WTC11 (cell line): Measurements from ENCODE around the gene ADAMTS19. TPM values are rescaled to one million over a fixed set of nuclear protein-coding genes. Genes with fewer than 3 reads are reported as not detected.

ENCODE experiments used
- ATAC-seq: fragments of 200-7000 bp; cut with Tn5 transposase; 2 replicates; pipeline ENCODE4 v1.10.0; 2021; ENCODE audit warnings: mild to moderate bottlenecking, moderate library complexity
- CTCF ChIA-PET: fragments of 300-600 bp; sonication (Branson Sonifier 250); formaldehyde crosslinking; loops from one replicate; lab custom pipeline; 2021; ENCODE audit warnings: antibody characterized with exemption; lab: Charles Lee
- POLR2A ChIA-PET: fragments of 350-600 bp; sonication (Branson Sonifier 250); formaldehyde crosslinking; loops from one replicate; lab custom pipeline; 2021; ENCODE audit warnings: antibody characterized with exemption; lab: Charles Lee
- DNase-seq: peaks from one replicate; pipeline ENCODE4 v3.0.0; 2021; ENCODE audit warnings: low spot score
- H3K27ac Mint-ChIP-seq: 2 replicates; pipeline ENCODE4 v1.8.0; 2021; ENCODE audit warnings: mixed read lengths
- H3K27me3 Mint-ChIP-seq: 2 replicates; pipeline ENCODE4 v1.8.0; 2021; ENCODE audit warnings: low read depth, mild to moderate bottlenecking, moderate library complexity, mixed read lengths
- H3K36me3 Mint-ChIP-seq: 2 replicates; pipeline ENCODE4 v1.8.0; 2021; ENCODE audit warnings: mixed read lengths
- H3K4me1 Mint-ChIP-seq: 2 replicates; pipeline ENCODE4 v1.8.0; 2022; ENCODE audit warnings: mixed read lengths
- H3K4me3 Mint-ChIP-seq: 2 replicates; pipeline ENCODE4 v1.8.0; 2021; ENCODE audit warnings: mild to moderate bottlenecking, moderate library complexity, mixed read lengths
- H3K9me3 Mint-ChIP-seq: 2 replicates; pipeline ENCODE4 v1.8.0; 2021; ENCODE audit warnings: mixed read lengths
- AR ChIP-seq: fragments of 250-450 bp; sonication (Bioruptor Pico); IDR thresholded peaks from 2 replicates; pipeline ENCODE4 v1.9.0; 2021; ENCODE audit warnings: mild to moderate bottlenecking
- ATF2 ChIP-seq: sonication (generic); formaldehyde crosslinking; IDR thresholded peaks from 2 replicates; pipeline ENCODE4 v1.8.1; 2022; ENCODE audit warnings: low read depth, missing genetic modification reagents, borderline replicate concordance
- CREB1 ChIP-seq: sonication (generic); formaldehyde crosslinking; IDR thresholded peaks from 2 replicates; pipeline ENCODE4 v1.8.0; 2023; ENCODE audit warnings: mild to moderate bottlenecking, missing genetic modification reagents
- IRF1 ChIP-seq: sonication (generic); formaldehyde crosslinking; IDR thresholded peaks from 2 replicates; pipeline ENCODE4 v1.8.0; 2023; ENCODE audit warnings: missing genetic modification reagents
- NR3C1 ChIP-seq: sonication (generic); formaldehyde crosslinking; conservative IDR thresholded peaks from 2 replicates; pipeline ENCODE4 v1.8.1; 2023; ENCODE audit warnings: low read depth, mild to moderate bottlenecking, missing genetic modification reagents
- PREB ChIP-seq: sonication (generic); formaldehyde crosslinking; IDR thresholded peaks from 2 replicates; pipeline ENCODE4 v1.8.1; 2022; ENCODE audit warnings: mild to moderate bottlenecking, missing genetic modification reagents, moderate library complexity, borderline replicate concordance
- PRRX2 ChIP-seq: fragments of 250-450 bp; sonication (Bioruptor Pico); IDR thresholded peaks from 2 replicates; pipeline ENCODE4 v1.8.0; 2021; ENCODE audit warnings: mild to moderate bottlenecking
- TCF7 ChIP-seq: sonication (generic); formaldehyde crosslinking; IDR thresholded peaks from 2 replicates; pipeline ENCODE4 v1.8.0; 2022; ENCODE audit warnings: mild to moderate bottlenecking, low read depth, missing genetic modification reagents, moderate library complexity
- TEAD1 ChIP-seq: sonication (generic); formaldehyde crosslinking; IDR thresholded peaks from 2 replicates; pipeline ENCODE4 v1.8.0; 2022; ENCODE audit warnings: mild to moderate bottlenecking, missing genetic modification reagents
- ZNF425 ChIP-seq: fragments of 250-450 bp; sonication (Bioruptor Pico); conservative IDR thresholded peaks from 2 replicates; pipeline ENCODE4 v1.9.0; 2021; ENCODE audit warnings: mild to moderate bottlenecking
- total RNA-seq: library from RNA; stranded (reverse); gene quantifications from 3 replicates; pipeline ENCODE4 v1.2.3, GENCODE V29; 2021

ADAMTS19 gene
- total RNA-seq, 1 experiment from 2014 or later: 28.0 TPM

- TF ChIP-seq IRF1 (CRISPR knock-in tag) (no peak), CREB1 (CRISPR knock-in tag) (no peak)
Observed at GRCh38 chr5:129459777-129460671, at the start of gene ADAMTS19 (continued).

GRCh38 chr5:129410488-129410887, 49.6 kb upstream of the ADAMTS19 start:
- Mint-ChIP-seq H3K4me1 (peaks cover 25% of the 10 kb centered on the region), H3K36me3 (peaks cover 4% of the 10 kb centered on the region; the same call in 1 of the 2 replicates), H3K4me3 (no peak overlapping the region), H3K9me3 (peaks cover 13% of the 10 kb centered on the region), H3K27me3 (peaks cover 6% of the 10 kb centered on the region), H3K27ac (no peak overlapping the region)
- ChIA-PET CTCF (interaction anchor here (0.7 to 1.7 kb wide), 2 partner anchors 10 to 51 kb away, joined by 4 read pairs; no protein-coding TSS in a partner anchor), POLR2A (interaction anchor here (0.6 kb wide), 1 partner anchor 613 kb away, joined by 3 read pairs; no protein-coding TSS in a partner anchor)
- ATAC-seq: peak; percentile 95
- TF ChIP-seq NR3C1 (CRISPR knock-in tag) (no peak), PREB (CRISPR knock-in tag) (no peak), TEAD1 (CRISPR knock-in tag) (peak; percentile 19; the same call in 1 of the 2 replicates), TCF7 (CRISPR knock-in tag) (no peak), PRRX2 (CRISPR knock-in tag) (no peak)
- DNase-seq: peak; percentile 19

- Mint-ChIP-seq H3K4me3 (no peak overlapping the region), H3K9me3 (peaks cover 19% of the 10 kb centered on the region), H3K27me3 (peaks cover 6% of the 10 kb centered on the region), H3K36me3 (peaks cover 8% of the 10 kb centered on the region; the same call in 1 of the 2 replicates), H3K27ac (no peak overlapping the region), H3K4me1 (peaks cover 25% of the 10 kb centered on the region)
- TF ChIP-seq ZNF425 (CRISPR knock-in tag) (no peak), AR (CRISPR knock-in tag) (no peak), ATF2 (CRISPR knock-in tag) (no peak)
- DNase-seq (no peak), ATAC-seq (no peak)
- POLR2A ChIA-PET: no interaction called here
- CTCF ChIA-PET: no interaction called here
Observed at GRCh38 chr5:129412721-129413120, 47.4 kb upstream of the ADAMTS19 start.
